Neural progenitor cell (in vitro differentiated cells): ENCODE measurements around the gene DAPK2. TPM values are rescaled to one million over a fixed set of nuclear protein-coding genes. Genes with fewer than 3 reads are reported as not detected.

Source experiments
- DNase-seq: peaks from one replicate; pipeline ENCODE4 v3.0.0-alpha.2; 2016; ENCODE audit warnings: low spot score
- H2AFZ ChIP-seq: fragments of 200-600 bp; sonication (generic); replicated peaks from 2 replicates; pipeline ENCODE4 v1.6.1; 2016; ENCODE audit warnings: antibody characterized with exemption
- H3F3A ChIP-seq: fragments of 200-600 bp; sonication (generic); 2 replicates; pipeline ENCODE4 v1.6.1; 2016; ENCODE audit warnings: antibody characterized with exemption, low read depth
- H3K27ac ChIP-seq: fragments of 200-600 bp; sonication (generic); 2 replicates; pipeline ENCODE4 v1.5.1; 2016; ENCODE audit warnings: mild to moderate bottlenecking
- H3K27me3 ChIP-seq: fragments of 200-600 bp; sonication (generic); 2 replicates; pipeline ENCODE4 v1.6.1; 2016; ENCODE audit warnings: mild to moderate bottlenecking, moderate library complexity
- H3K36me3 ChIP-seq: fragments of 200-600 bp; sonication (generic); 2 replicates; pipeline ENCODE4 v1.5.1; 2016
- H3K4me1 ChIP-seq: fragments of 200-600 bp; sonication (generic); 2 replicates; pipeline ENCODE4 v1.6.1; 2016; ENCODE audit warnings: mixed run types
- H3K4me2 ChIP-seq: fragments of 200-600 bp; sonication (generic); 2 replicates; pipeline ENCODE4 v1.6.1; 2016
- H3K4me3 ChIP-seq: fragments of 200-600 bp; sonication (generic); 2 replicates; pipeline ENCODE4 v1.5.1; 2016
- H3K79me2 ChIP-seq: fragments of 200-600 bp; sonication (generic); 2 replicates; pipeline ENCODE4 v1.6.1; 2016; ENCODE audit warnings: low read depth
- H3K9ac ChIP-seq: fragments of 200-600 bp; sonication (generic); 2 replicates; pipeline ENCODE4 v1.6.1; 2016
- H3K9me3 ChIP-seq: fragments of 200-600 bp; sonication (generic); 2 replicates; pipeline ENCODE4 v1.5.1; 2016; ENCODE audit warnings: low read depth
- H4K20me1 ChIP-seq: fragments of 200-600 bp; sonication (generic); 2 replicates; pipeline ENCODE4 v1.6.1; 2016; ENCODE audit warnings: low read depth
- H3K27ac Mint-ChIP-seq: 3 replicates; pipeline ENCODE4 v1.8.0; 2021; ENCODE audit warnings: mixed read lengths
- H3K27me3 Mint-ChIP-seq: 2 replicates; pipeline ENCODE4 v1.8.0; 2022; ENCODE audit warnings: low read depth, mild to moderate bottlenecking, inconsistent platforms, moderate library complexity, mixed read lengths; ENCODE audit not compliant: insufficient read depth
- H3K36me3 Mint-ChIP-seq: 3 replicates; pipeline ENCODE4 v1.8.0; 2021; ENCODE audit warnings: mixed read lengths
- H3K4me1 Mint-ChIP-seq: 3 replicates; pipeline ENCODE4 v1.8.0; 2021; ENCODE audit warnings: mixed read lengths
- H3K4me3 Mint-ChIP-seq: 3 replicates; pipeline ENCODE4 v1.8.0; 2021; ENCODE audit warnings: mild to moderate bottlenecking, moderate library complexity, mixed read lengths
- H3K9me3 Mint-ChIP-seq: 3 replicates; pipeline ENCODE4 v1.8.0; 2020; ENCODE audit warnings: mixed read lengths
- EZH2 ChIP-seq: fragments of 200-600 bp; sonication (generic); IDR thresholded peaks from 2 replicates; pipeline ENCODE4 v1.6.1; 2017; ENCODE audit warnings: antibody characterized with exemption, mild to moderate bottlenecking, moderate library complexity
- EZH2phosphoT487 ChIP-seq: fragments of 200-600 bp; sonication (generic); IDR thresholded peaks from 2 replicates; pipeline ENCODE4 v1.6.1; 2017; ENCODE audit warnings: antibody characterized with exemption
- total RNA-seq: library from RNA; depleted of rRNA; stranded (reverse); fragments of >200 nt; gene quantifications from 2 replicates; pipeline ENCODE4 v1.2.3, GENCODE V29; 2015; ENCODE audit warnings: low replicate concordance
- TF ChIP-seq, protein P1 (sequence below): fragments of 200-600 bp; sonication (generic); IDR thresholded peaks from 2 replicates; pipeline ENCODE4 v1.5.1; 2017; ENCODE audit warnings: antibody characterized with exemption, mild to moderate bottlenecking

DAPK2 gene
- total RNA-seq, 1 donor from 2014 or later = 5.4 TPM

DNA sequence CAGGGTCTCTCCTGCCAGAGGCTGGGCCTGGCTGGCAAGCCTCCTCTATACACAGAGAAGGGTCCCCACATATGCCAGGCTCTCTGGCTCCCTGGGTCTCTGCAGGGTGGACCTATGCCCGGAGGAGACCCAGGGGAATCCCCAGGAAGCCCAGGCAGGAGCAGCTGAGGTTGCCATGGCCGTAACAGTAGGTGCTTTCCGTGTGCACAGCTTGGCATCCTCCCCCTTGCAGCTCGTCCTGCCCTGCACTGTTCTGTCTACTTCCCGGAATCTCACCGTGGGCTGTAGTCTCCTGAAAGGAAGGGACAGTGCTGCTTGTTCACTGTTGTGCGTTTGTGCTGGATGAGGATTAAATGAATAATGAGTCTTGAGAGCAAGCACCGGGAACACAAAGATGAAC lies 47.8 kb downstream of the DAPK2 start:
- Mint-ChIP-seq H3K36me3 (no peaks in the 10 kb centered on the region), H3K4me3 (no peak overlapping the region), H3K9me3 (no peaks in the 10 kb centered on the region), H3K27ac (no peak overlapping the region), H3K27me3 (peaks cover 4% of the 10 kb centered on the region), H3K4me1 (peaks cover 16% of the 10 kb centered on the region)
- no peaks in the 10 kb centered on the region for H3K36me3 ChIP-seq
- H3K4me3 ChIP-seq = no peak overlapping the region
- DNase-seq = no peak
- H2AFZ ChIP-seq = no peak overlapping the region
- H3K79me2 ChIP-seq = no peaks in the 10 kb centered on the region
- no peaks in the 10 kb centered on the region for H3K4me1 ChIP-seq
- no peak overlapping the region for H3K27ac ChIP-seq
- no peaks in the 10 kb centered on the region for H3F3A ChIP-seq
- H4K20me1 ChIP-seq = no peaks in the 10 kb centered on the region
- TF ChIP-seq, protein P1, sequence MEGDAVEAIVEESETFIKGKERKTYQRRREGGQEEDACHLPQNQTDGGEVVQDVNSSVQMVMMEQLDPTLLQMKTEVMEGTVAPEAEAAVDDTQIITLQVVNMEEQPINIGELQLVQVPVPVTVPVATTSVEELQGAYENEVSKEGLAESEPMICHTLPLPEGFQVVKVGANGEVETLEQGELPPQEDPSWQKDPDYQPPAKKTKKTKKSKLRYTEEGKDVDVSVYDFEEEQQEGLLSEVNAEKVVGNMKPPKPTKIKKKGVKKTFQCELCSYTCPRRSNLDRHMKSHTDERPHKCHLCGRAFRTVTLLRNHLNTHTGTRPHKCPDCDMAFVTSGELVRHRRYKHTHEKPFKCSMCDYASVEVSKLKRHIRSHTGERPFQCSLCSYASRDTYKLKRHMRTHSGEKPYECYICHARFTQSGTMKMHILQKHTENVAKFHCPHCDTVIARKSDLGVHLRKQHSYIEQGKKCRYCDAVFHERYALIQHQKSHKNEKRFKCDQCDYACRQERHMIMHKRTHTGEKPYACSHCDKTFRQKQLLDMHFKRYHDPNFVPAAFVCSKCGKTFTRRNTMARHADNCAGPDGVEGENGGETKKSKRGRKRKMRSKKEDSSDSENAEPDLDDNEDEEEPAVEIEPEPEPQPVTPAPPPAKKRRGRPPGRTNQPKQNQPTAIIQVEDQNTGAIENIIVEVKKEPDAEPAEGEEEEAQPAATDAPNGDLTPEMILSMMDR = no peak
- TF ChIP-seq EZH2phosphoT487 = no peak
- TF ChIP-seq EZH2 = no peak
- H3K9me3 ChIP-seq = no peaks in the 10 kb centered on the region
- no peak overlapping the region for H3K9ac ChIP-seq
- H3K27me3 ChIP-seq = no peaks in the 10 kb centered on the region
- no peak overlapping the region for H3K4me2 ChIP-seq

DNA sequence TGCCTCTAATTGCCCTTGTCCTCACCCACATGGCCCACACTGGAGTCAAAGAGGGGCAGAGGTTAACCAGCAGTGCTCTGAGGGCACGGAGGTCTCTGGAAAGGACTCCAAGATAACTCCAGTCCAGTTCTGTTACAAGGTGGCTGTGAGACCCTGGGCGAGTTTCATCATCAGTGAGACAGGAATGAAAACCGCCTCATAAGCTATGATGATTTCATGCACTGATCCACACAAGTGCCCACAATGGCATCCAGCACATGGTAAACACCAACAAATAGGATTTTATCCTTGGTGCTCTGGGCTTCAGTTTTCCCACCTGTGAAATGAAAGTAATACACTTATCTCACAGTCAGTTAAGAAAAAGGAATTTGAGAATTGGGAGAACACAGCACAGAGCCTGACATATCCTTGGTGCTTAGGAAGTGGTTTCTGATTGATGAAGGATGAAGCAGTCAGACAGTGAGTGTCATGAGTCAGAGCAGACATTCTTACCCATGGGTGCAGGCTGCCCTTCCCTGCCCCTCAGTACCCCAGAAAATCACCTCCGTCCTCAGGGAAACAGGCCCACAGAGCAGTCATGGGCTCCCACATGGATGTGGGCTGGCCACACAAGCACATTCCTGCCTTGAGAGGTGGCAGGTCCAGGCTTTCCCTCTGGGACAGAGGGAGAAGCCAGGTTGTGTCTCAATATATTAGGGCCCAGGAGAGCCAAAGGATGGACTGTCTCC lies 48.4 kb downstream of the DAPK2 start:
- H3K4me3 Mint-ChIP-seq = no peak overlapping the region
- H3K9me3 ChIP-seq = no peaks in the 10 kb centered on the region
- H3K9me3 Mint-ChIP-seq = no peaks in the 10 kb centered on the region
- H3K27ac Mint-ChIP-seq = no peak overlapping the region
- H3K4me2 ChIP-seq = no peak overlapping the region
- no peak for DNase-seq
- H3K27ac ChIP-seq = no peak overlapping the region
- no peaks in the 10 kb centered on the region for H4K20me1 ChIP-seq
- H3K27me3 ChIP-seq = no peaks in the 10 kb centered on the region
- no peaks in the 10 kb centered on the region for H3K36me3 ChIP-seq
- no peak overlapping the region for H3K9ac ChIP-seq
- H3K4me3 ChIP-seq = no peak overlapping the region
- H3K36me3 Mint-ChIP-seq = no peaks in the 10 kb centered on the region
- peaks cover 6% of the 10 kb centered on the region for H3K27me3 Mint-ChIP-seq
- no peaks in the 10 kb centered on the region for H3F3A ChIP-seq
- H3K4me1 ChIP-seq = no peaks in the 10 kb centered on the region
- H2AFZ ChIP-seq = no peak overlapping the region
- H3K79me2 ChIP-seq = no peaks in the 10 kb centered on the region
- H3K4me1 Mint-ChIP-seq = peaks cover 18% of the 10 kb centered on the region
- TF ChIP-seq, protein P1 = no peak

DNA sequence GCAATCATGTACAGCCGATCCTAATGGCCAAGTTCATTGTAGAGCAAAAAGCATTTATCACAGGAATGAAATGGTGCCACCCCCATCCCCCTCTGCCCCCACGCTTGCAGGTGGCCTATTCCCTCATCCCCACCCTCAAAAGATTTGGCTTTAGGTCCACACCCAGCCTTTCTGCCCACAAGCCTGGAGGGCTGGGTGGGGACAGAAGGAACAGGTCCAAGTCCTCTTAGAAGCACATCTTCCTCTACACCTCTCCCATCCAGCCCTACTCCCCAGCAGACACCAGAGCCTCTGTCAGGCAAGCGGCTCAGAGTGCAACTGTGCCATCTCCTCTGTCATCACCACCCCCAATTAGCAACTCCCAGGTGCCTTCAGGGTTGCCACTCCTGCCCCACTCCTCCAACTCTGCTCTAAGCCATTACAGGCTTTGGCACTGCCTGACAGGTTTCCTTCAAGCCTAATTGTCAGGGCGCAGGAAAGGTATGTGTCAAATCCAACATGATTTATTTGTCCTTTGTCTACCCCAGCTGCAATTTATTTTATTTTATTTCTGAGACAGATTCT lies 49.4 kb downstream of the DAPK2 start:
- Histone ChIP-seq H3K27me3 (no peaks in the 10 kb centered on the region), H3K36me3 (no peaks in the 10 kb centered on the region), H3F3A (no peaks in the 10 kb centered on the region), H2AFZ (no peak overlapping the region), H3K9ac (no peak overlapping the region), H4K20me1 (no peaks in the 10 kb centered on the region), H3K4me3 (no peak overlapping the region), H3K4me2 (no peak overlapping the region), H3K9me3 (no peaks in the 10 kb centered on the region), H3K79me2 (no peaks in the 10 kb centered on the region), H3K4me1 (no peaks in the 10 kb centered on the region), H3K27ac (no peak overlapping the region)
- H3K27me3 Mint-ChIP-seq = peaks cover 4% of the 10 kb centered on the region
- peaks cover 20% of the 10 kb centered on the region for H3K4me1 Mint-ChIP-seq
- TF ChIP-seq, protein P1 = no peak
- TF ChIP-seq EZH2 (no peak), EZH2phosphoT487 (no peak)
- H3K36me3 Mint-ChIP-seq = no peaks in the 10 kb centered on the region
- no peak for DNase-seq
- no peaks in the 10 kb centered on the region for H3K9me3 Mint-ChIP-seq
- H3K27ac Mint-ChIP-seq = no peak overlapping the region
- H3K4me3 Mint-ChIP-seq = no peak overlapping the region
